ENCODE data around the gene ITGA2. TPM values are rescaled to one million over a fixed set of nuclear protein-coding genes. Genes with fewer than 3 reads are reported as not detected.
A peak's percentile ranks its signal among the peaks of the same experiment; 100 is the strongest.

Gene ITGA2
- total RNA-seq, 1 experiment from 2014 or later = 0.69 TPM

GRCh38 chr5:53109056-53109442 is 119.9 kb downstream of the ITGA2 start:
- Histone ChIP-seq H3K27ac (ENCODE audit: low read depth, low read length, poor library complexity, severe bottlenecking) (peak overlapping the region; percentile 53), H3K4me1 (ENCODE audit: insufficient read depth, low read length, poor library complexity, severe bottlenecking) (peaks cover 10% of the 10 kb centered on the region), H3K36me3 (ENCODE audit: insufficient read depth, low read length, poor library complexity, severe bottlenecking) (peaks cover 5% of the 10 kb centered on the region), H3K27me3 (replicated peaks; ENCODE audit: insufficient read depth, low read depth, low read length, poor library complexity) (no peaks in the 10 kb centered on the region), H3K9me3 (ENCODE audit: low read depth, low read length, poor library complexity, severe bottlenecking) (no peaks in the 10 kb centered on the region), H3K4me3 (ENCODE audit: low read depth, low read length, poor library complexity, severe bottlenecking) (peak overlapping the region; percentile 79)
- peak; percentile 36 for DNase-seq (ENCODE audit: low spot score)
- CTCF ChIA-PET = interaction anchor here (1.5 kb wide), 1 partner anchor 161 kb away, joined by 4 read pairs; no protein-coding TSS in a partner anchor
- TSS peak; percentile 54 for BruUV-seq (replicated peaks)
- intact Hi-C loops (cut with micrococcal nuclease; ENCODE audit: unreplicated experiment) = loop anchor here (10.0 kb wide), 1 partner anchor 324 kb away; the partner anchor contains the start of genes ITGA1 and PELO
- POLR2A ChIA-PET (ENCODE audit: low non-redundant PET) = no interaction called here
- TF ChIP-seq CTCF (conservative IDR thresholded peaks at IDR 0.05; ENCODE audit: low read depth, low read length) = no peak
- TF ChIP-seq EZH2 (IDR thresholded peaks at IDR 0.05; ENCODE audit: borderline replicate concordance, low read depth, low read length, poor library complexity, severe bottlenecking) = no peak

- H3K4me1 ChIP-seq (ENCODE audit: insufficient read depth, low read length, poor library complexity, severe bottlenecking) = peaks cover 10% of the 10 kb centered on the region
- H3K4me3 ChIP-seq (ENCODE audit: low read depth, low read length, poor library complexity, severe bottlenecking) = peak within 1 kb of the TSS; percentile 79
- intact Hi-C loops (cut with micrococcal nuclease; ENCODE audit: unreplicated experiment) = loop anchor here (10.0 kb wide), 1 partner anchor 325 kb away; the partner anchor contains the start of genes ITGA1 and PELO
- POLR2A ChIA-PET (ENCODE audit: low non-redundant PET) = no interaction called here
- BruUV-seq (replicated peaks) = no TSS peak
- TF ChIP-seq CTCF (conservative IDR thresholded peaks at IDR 0.05; ENCODE audit: low read depth, low read length) (no peak), EZH2 (IDR thresholded peaks at IDR 0.05; ENCODE audit: borderline replicate concordance, low read depth, low read length, poor library complexity, severe bottlenecking) (no peak)
- no peaks in the 10 kb centered on the region for H3K9me3 ChIP-seq (ENCODE audit: low read depth, low read length, poor library complexity, severe bottlenecking)
- CTCF ChIA-PET = interaction anchor here (1.0 to 1.5 kb wide), 2 partner anchors 153 to 161 kb away, joined by 3 to 4 read pairs; no protein-coding TSS in a partner anchor
- H3K27me3 ChIP-seq (replicated peaks; ENCODE audit: insufficient read depth, low read depth, low read length, poor library complexity) = no peaks in the 10 kb centered on the region
- DNase-seq (ENCODE audit: low spot score) = peak; percentile 94
- H3K27ac ChIP-seq (ENCODE audit: low read depth, low read length, poor library complexity, severe bottlenecking) = peak within 1 kb of the TSS; percentile 53
- H3K36me3 ChIP-seq (ENCODE audit: insufficient read depth, low read length, poor library complexity, severe bottlenecking) = peaks cover 5% of the 10 kb centered on the region
Observed at GRCh38 chr5:53109443-53110127, 120.4 kb downstream of the ITGA2 start, which contains the start of gene MOCS2. MOCS2 (minus strand) TSS chr5:53109757; CDS start chr5:53107174, 2,583 bp downstream.

- POLR2A ChIA-PET (ENCODE audit: low non-redundant PET) = no interaction called here
- no peak for DNase-seq (ENCODE audit: low spot score)
- BruUV-seq (replicated peaks) = TSS peak; percentile 83
- peak overlapping the region; percentile 53 for H3K27ac ChIP-seq (ENCODE audit: low read depth, low read length, poor library complexity, severe bottlenecking)
- H3K36me3 ChIP-seq (ENCODE audit: insufficient read depth, low read length, poor library complexity, severe bottlenecking) = peaks cover under 1% of the 10 kb centered on the region
- no peaks in the 10 kb centered on the region for H3K27me3 ChIP-seq (replicated peaks; ENCODE audit: insufficient read depth, low read depth, low read length, poor library complexity)
- H3K9me3 ChIP-seq (ENCODE audit: low read depth, low read length, poor library complexity, severe bottlenecking) = no peaks in the 10 kb centered on the region
- H3K4me1 ChIP-seq (ENCODE audit: insufficient read depth, low read length, poor library complexity, severe bottlenecking) = peaks cover 10% of the 10 kb centered on the region
- TF ChIP-seq EZH2 (IDR thresholded peaks at IDR 0.05; ENCODE audit: borderline replicate concordance, low read depth, low read length, poor library complexity, severe bottlenecking) (no peak), CTCF (conservative IDR thresholded peaks at IDR 0.05; ENCODE audit: low read depth, low read length) (no peak)
- peak overlapping the region; percentile 79 for H3K4me3 ChIP-seq (ENCODE audit: low read depth, low read length, poor library complexity, severe bottlenecking)
- CTCF ChIA-PET = interaction anchor here (1.0 to 1.5 kb wide), 2 partner anchors 152 to 162 kb away, joined by 3 to 4 read pairs; no protein-coding TSS in a partner anchor
- intact Hi-C loops (cut with micrococcal nuclease; ENCODE audit: unreplicated experiment) = no loop called here
Observed at GRCh38 chr5:53110156-53110555, 121.0 kb downstream of the ITGA2 start.
